Measurements from ENCODE around the gene ACTN3. TPM values are rescaled to one million over a fixed set of nuclear protein-coding genes. Genes with fewer than 3 reads are reported as not detected.

The ACTN3 gene
- polyA plus RNA-seq, 1 donor from 2014 or later: not detected

DNA sequence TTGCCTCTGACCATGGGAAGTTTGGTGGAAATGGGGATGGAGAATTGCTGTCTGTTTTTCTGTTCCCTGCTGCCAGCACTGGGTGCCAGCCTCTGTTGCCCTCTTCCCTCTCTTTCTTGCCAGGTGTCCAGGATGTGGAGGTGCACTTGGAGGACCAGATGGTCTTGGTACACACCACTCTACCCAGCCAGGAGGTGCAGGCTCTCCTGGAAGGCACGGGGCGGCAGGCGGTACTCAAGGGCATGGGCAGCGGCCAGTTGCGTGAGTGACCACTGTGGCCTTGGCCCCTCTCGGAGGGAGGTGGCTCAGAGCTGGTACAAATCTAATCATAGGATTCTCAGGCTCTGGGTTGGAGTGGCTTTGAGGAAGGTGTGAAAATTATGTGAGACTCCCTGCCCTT, 52.3 kb downstream of the ACTN3 start:
- no peak overlapping the region for H3K9ac ChIP-seq (ENCODE audit: low read length)
- H2AFZ ChIP-seq (ENCODE audit: low read depth, low read length): no peak overlapping the region
- H3K79me2 ChIP-seq (replicated peaks; ENCODE audit: insufficient read depth, low read length): no peaks in the 10 kb centered on the region
- no peaks in the 10 kb centered on the region for H3F3A ChIP-seq (ENCODE audit: insufficient read depth, low read length, poor library complexity, severe bottlenecking)
- no peaks in the 10 kb centered on the region for H4K20me1 ChIP-seq (ENCODE audit: insufficient read depth)
- H3K4me3 ChIP-seq (ENCODE audit: low read length): no peak overlapping the region
- H3K9me3 ChIP-seq (ENCODE audit: low read length): no peaks in the 10 kb centered on the region
- H3K9me2 ChIP-seq (ENCODE audit: insufficient read depth, low read length): no peaks in the 10 kb centered on the region
- no peaks in the 10 kb centered on the region for H3K36me3 ChIP-seq (ENCODE audit: insufficient read depth, low read length)
- no peak overlapping the region for H3K27ac ChIP-seq (ENCODE audit: low read length)
- no peaks in the 10 kb centered on the region for H3K27me3 ChIP-seq (ENCODE audit: insufficient read depth, low read depth, low read length)
- TF ChIP-seq RAD21 (conservative IDR thresholded peaks at IDR 0.05) (no peak), EZH2 (IDR thresholded peaks at IDR 0.05; ENCODE audit: borderline replicate concordance, insufficient read depth, low read length, poor library complexity, severe bottlenecking) (no peak), SMC3 (conservative IDR thresholded peaks at IDR 0.05; ENCODE audit: poor library complexity) (no peak), MXI1 (conservative IDR thresholded peaks at IDR 0.05; ENCODE audit: poor library complexity, severe bottlenecking) (no peak), POLR2AphosphoS5 (IDR thresholded peaks at IDR 0.05) (no peak)
- TF ChIP-seq, protein P1, sequence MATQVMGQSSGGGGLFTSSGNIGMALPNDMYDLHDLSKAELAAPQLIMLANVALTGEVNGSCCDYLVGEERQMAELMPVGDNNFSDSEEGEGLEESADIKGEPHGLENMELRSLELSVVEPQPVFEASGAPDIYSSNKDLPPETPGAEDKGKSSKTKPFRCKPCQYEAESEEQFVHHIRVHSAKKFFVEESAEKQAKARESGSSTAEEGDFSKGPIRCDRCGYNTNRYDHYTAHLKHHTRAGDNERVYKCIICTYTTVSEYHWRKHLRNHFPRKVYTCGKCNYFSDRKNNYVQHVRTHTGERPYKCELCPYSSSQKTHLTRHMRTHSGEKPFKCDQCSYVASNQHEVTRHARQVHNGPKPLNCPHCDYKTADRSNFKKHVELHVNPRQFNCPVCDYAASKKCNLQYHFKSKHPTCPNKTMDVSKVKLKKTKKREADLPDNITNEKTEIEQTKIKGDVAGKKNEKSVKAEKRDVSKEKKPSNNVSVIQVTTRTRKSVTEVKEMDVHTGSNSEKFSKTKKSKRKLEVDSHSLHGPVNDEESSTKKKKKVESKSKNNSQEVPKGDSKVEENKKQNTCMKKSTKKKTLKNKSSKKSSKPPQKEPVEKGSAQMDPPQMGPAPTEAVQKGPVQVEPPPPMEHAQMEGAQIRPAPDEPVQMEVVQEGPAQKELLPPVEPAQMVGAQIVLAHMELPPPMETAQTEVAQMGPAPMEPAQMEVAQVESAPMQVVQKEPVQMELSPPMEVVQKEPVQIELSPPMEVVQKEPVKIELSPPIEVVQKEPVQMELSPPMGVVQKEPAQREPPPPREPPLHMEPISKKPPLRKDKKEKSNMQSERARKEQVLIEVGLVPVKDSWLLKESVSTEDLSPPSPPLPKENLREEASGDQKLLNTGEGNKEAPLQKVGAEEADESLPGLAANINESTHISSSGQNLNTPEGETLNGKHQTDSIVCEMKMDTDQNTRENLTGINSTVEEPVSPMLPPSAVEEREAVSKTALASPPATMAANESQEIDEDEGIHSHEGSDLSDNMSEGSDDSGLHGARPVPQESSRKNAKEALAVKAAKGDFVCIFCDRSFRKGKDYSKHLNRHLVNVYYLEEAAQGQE (IDR thresholded peaks at IDR 0.05; ENCODE audit: borderline replicate concordance): no peak
- H3K4me2 ChIP-seq (ENCODE audit: low read length): no peak overlapping the region

DNA sequence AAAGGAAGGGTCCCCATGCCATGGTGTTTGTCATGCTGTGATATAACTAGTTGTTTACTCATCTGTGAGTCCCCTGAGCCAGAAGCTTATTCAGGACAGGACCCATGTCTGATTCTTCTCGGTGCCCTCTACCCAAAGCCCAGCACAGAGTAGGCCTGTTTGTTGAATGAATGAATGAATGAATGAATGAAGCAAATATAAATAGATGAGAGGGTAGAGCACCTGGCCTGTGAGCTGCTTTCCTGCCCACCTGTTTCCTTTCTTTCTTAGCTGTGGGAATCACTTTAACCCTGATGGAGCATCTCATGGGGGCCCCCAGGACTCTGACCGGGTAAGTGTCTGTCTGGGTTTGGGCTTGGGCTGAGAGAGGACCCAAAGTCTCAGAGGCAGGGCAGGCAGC, 53.5 kb downstream of the ACTN3 start:
- TF ChIP-seq MXI1 (conservative IDR thresholded peaks at IDR 0.05; ENCODE audit: poor library complexity, severe bottlenecking): no peak
- TF ChIP-seq EZH2 (IDR thresholded peaks at IDR 0.05; ENCODE audit: borderline replicate concordance, insufficient read depth, low read length, poor library complexity, severe bottlenecking): no peak
- TF ChIP-seq, protein P2, sequence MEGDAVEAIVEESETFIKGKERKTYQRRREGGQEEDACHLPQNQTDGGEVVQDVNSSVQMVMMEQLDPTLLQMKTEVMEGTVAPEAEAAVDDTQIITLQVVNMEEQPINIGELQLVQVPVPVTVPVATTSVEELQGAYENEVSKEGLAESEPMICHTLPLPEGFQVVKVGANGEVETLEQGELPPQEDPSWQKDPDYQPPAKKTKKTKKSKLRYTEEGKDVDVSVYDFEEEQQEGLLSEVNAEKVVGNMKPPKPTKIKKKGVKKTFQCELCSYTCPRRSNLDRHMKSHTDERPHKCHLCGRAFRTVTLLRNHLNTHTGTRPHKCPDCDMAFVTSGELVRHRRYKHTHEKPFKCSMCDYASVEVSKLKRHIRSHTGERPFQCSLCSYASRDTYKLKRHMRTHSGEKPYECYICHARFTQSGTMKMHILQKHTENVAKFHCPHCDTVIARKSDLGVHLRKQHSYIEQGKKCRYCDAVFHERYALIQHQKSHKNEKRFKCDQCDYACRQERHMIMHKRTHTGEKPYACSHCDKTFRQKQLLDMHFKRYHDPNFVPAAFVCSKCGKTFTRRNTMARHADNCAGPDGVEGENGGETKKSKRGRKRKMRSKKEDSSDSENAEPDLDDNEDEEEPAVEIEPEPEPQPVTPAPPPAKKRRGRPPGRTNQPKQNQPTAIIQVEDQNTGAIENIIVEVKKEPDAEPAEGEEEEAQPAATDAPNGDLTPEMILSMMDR (IDR thresholded peaks at IDR 0.05; ENCODE audit: poor library complexity, severe bottlenecking): no peak
- no peak for TF ChIP-seq TAF1 (IDR thresholded peaks at IDR 0.05; ENCODE audit: low read depth)
- TF ChIP-seq EP300 (conservative IDR thresholded peaks at IDR 0.05; ENCODE audit: poor library complexity, severe bottlenecking): no peak
- TF ChIP-seq POLR2AphosphoS5 (IDR thresholded peaks at IDR 0.05): no peak
- TF ChIP-seq, protein P1 (IDR thresholded peaks at IDR 0.05; ENCODE audit: borderline replicate concordance): no peak
- TF ChIP-seq SMC3 (conservative IDR thresholded peaks at IDR 0.05; ENCODE audit: poor library complexity): no peak
- TF ChIP-seq RAD21 (conservative IDR thresholded peaks at IDR 0.05): no peak
- Histone ChIP-seq H3K4me2 (ENCODE audit: low read length) (no peak overlapping the region), H3K27me3 (ENCODE audit: insufficient read depth, low read depth, low read length) (no peaks in the 10 kb centered on the region), H3F3A (ENCODE audit: insufficient read depth, low read length, poor library complexity, severe bottlenecking) (no peaks in the 10 kb centered on the region), H3K9me3 (ENCODE audit: low read length) (no peaks in the 10 kb centered on the region), H3K4me3 (ENCODE audit: low read length) (no peak overlapping the region), H2AFZ (ENCODE audit: low read depth, low read length) (no peak overlapping the region), H3K36me3 (ENCODE audit: insufficient read depth, low read length) (no peaks in the 10 kb centered on the region), H3K27ac (ENCODE audit: low read length) (no peak overlapping the region), H4K20me1 (ENCODE audit: insufficient read depth) (no peaks in the 10 kb centered on the region), H3K79me2 (replicated peaks; ENCODE audit: insufficient read depth, low read length) (no peaks in the 10 kb centered on the region), H3K9me2 (ENCODE audit: insufficient read depth, low read length) (no peaks in the 10 kb centered on the region), H3K9ac (ENCODE audit: low read length) (no peak overlapping the region)

All from neural cell (in vitro differentiated cells).